Measurements from ENCODE around the gene FOXP1. TPM values are rescaled to one million over a fixed set of nuclear protein-coding genes. Genes with fewer than 3 reads are reported as not detected.

FOXP1 gene
- total and polyA plus RNA-seq, 4 donors = 4.9 to 35.4 (median 32.0) TPM

DNA sequence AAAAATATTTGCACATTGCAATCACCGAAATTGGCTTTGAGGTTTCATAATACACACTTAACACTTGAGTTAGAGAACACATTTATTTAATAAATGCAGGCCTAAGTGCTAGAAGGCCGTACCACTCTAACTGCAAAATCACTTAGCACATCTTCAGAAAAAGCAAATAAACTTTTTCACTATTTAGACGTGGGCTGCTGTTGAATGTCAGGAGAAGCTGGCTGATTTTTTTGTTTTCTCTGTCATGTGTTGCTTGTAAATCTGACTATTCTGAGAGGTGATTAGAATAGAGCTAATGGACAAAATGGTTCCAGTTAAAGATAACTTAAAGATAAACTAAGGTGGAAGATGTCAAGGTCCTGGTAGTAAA, 265.1 kb downstream of the FOXP1 start:
- Histone ChIP-seq H3K27me3 (ENCODE audit: control insufficient read depth in 4 of 4, insufficient read depth in 4 of 4, low read length in 3 of 4) (no peaks in the 10 kb centered on the region), H3K4me3 (ENCODE audit: low read depth in 1 of 3, low read length in 3 of 3) (no peak overlapping the region), H3K9ac (ENCODE audit: low read depth in 1 of 2, low read length in 2 of 2) (no peak overlapping the region), H3K4me1 (ENCODE audit: control insufficient read depth in 4 of 4, insufficient read depth in 4 of 4, low read length in 3 of 4) (peaks cover 0 to 20% (median 12%) of the 10 kb centered on the region in 4 donors), H3K36me3 (ENCODE audit: control insufficient read depth in 4 of 4, insufficient read depth in 3 of 4, low read depth in 1 of 4, low read length in 3 of 4) (no peaks in the 10 kb centered on the region), H3K27ac (ENCODE audit: low read depth in 1 of 2, low read length in 2 of 2) (no peak overlapping the region), H3K9me3 (ENCODE audit: control insufficient read depth in 4 of 4, low read length in 3 of 4) (no peaks in the 10 kb centered on the region)
- no peak for DNase-seq (ENCODE audit: low spot score)
- WGBS = 27% methylated on average over 3 of the region's 3 CpGs
- TF ChIP-seq, protein P1, sequence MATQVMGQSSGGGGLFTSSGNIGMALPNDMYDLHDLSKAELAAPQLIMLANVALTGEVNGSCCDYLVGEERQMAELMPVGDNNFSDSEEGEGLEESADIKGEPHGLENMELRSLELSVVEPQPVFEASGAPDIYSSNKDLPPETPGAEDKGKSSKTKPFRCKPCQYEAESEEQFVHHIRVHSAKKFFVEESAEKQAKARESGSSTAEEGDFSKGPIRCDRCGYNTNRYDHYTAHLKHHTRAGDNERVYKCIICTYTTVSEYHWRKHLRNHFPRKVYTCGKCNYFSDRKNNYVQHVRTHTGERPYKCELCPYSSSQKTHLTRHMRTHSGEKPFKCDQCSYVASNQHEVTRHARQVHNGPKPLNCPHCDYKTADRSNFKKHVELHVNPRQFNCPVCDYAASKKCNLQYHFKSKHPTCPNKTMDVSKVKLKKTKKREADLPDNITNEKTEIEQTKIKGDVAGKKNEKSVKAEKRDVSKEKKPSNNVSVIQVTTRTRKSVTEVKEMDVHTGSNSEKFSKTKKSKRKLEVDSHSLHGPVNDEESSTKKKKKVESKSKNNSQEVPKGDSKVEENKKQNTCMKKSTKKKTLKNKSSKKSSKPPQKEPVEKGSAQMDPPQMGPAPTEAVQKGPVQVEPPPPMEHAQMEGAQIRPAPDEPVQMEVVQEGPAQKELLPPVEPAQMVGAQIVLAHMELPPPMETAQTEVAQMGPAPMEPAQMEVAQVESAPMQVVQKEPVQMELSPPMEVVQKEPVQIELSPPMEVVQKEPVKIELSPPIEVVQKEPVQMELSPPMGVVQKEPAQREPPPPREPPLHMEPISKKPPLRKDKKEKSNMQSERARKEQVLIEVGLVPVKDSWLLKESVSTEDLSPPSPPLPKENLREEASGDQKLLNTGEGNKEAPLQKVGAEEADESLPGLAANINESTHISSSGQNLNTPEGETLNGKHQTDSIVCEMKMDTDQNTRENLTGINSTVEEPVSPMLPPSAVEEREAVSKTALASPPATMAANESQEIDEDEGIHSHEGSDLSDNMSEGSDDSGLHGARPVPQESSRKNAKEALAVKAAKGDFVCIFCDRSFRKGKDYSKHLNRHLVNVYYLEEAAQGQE (IDR thresholded peaks at IDR 0.05) = no peak
- TF ChIP-seq RAD21 (IDR thresholded peaks at IDR 0.05) (no peak), EGR1 (IDR thresholded peaks at IDR 0.05; ENCODE audit: low read depth in 2 of 2) (no peak), JUND (IDR thresholded peaks at IDR 0.05) (no peak), HNF4A (conservative IDR thresholded peaks at IDR 0.05) (no peak), NR2F2 (IDR thresholded peaks at IDR 0.05) (no peak)
- TF ChIP-seq, protein P2, sequence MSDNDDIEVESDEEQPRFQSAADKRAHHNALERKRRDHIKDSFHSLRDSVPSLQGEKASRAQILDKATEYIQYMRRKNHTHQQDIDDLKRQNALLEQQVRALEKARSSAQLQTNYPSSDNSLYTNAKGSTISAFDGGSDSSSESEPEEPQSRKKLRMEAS (IDR thresholded peaks at IDR 0.05) = no peak
- TF ChIP-seq, protein P3, sequence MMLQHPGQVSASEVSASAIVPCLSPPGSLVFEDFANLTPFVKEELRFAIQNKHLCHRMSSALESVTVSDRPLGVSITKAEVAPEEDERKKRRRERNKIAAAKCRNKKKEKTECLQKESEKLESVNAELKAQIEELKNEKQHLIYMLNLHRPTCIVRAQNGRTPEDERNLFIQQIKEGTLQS (IDR thresholded peaks at IDR 0.05) = no peak

DNA sequence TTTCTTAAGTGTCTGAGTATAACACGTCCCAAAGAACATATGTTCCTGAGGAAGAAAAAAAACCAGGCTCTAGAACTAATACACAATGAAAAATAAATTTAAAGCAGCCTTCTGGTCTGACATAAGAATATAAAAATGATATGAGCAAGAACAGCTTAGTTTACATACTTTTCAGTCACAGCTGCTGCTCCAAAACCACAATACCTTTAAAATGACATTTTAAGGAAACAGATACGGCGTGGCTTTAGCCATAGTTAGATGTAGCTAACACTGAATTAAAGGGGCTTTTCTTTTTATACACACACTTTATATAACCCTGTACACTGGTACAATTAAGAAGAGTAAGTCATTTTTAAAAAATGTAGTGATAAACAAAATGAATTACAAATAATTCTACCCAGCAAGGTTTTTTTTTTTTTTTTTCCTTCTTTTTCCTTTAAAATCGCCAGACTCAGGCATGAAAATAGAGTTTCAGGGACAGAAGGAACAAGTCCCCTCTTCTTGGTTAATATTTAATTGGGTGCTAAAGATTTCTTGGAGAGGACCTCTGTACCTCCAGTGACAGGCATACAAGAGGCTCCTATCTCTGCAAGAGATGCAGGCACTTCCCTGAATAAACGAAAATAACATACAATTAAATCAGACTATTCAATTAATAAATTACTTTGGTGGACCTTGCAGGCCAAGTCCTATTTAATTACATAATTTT, 265.6 kb downstream of the FOXP1 start:
- no peak overlapping the region for H3K4me3 ChIP-seq (ENCODE audit: low read depth in 1 of 3, low read length in 3 of 3)
- H3K36me3 ChIP-seq (ENCODE audit: control insufficient read depth in 4 of 4, insufficient read depth in 3 of 4, low read depth in 1 of 4, low read length in 3 of 4) = no peaks in the 10 kb centered on the region
- no peaks in the 10 kb centered on the region for H3K27me3 ChIP-seq (ENCODE audit: control insufficient read depth in 4 of 4, insufficient read depth in 4 of 4, low read length in 3 of 4)
- peak overlapping the region in 1 of 2 donors; percentile 12 for H3K27ac ChIP-seq (ENCODE audit: low read depth in 1 of 2, low read length in 2 of 2)
- DNase-seq (ENCODE audit: low spot score) = no peak
- H3K9ac ChIP-seq (ENCODE audit: low read depth in 1 of 2, low read length in 2 of 2) = peak overlapping the region in 1 of 2 donors; percentile 15
- H3K4me1 ChIP-seq (ENCODE audit: control insufficient read depth in 4 of 4, insufficient read depth in 4 of 4, low read length in 3 of 4) = peaks cover 0 to 20% (median 12%) of the 10 kb centered on the region in 4 donors
- 42% methylated on average over 5 of the region's 5 CpGs for WGBS
- TF ChIP-seq RXRA (IDR thresholded peaks at IDR 0.05) (peak in 1 of 2 donors; percentile 4), RAD21 (IDR thresholded peaks at IDR 0.05) (peak in 1 of 2 donors; percentile 8), NR2F2 (IDR thresholded peaks at IDR 0.05) (no peak), TAF1 (conservative IDR thresholded peaks at IDR 0.05) (no peak), HNF4A (conservative IDR thresholded peaks at IDR 0.05) (peak; percentile 45 to 54)
- H3K9me3 ChIP-seq (ENCODE audit: control insufficient read depth in 4 of 4, low read length in 3 of 4) = no peaks in the 10 kb centered on the region

DNA sequence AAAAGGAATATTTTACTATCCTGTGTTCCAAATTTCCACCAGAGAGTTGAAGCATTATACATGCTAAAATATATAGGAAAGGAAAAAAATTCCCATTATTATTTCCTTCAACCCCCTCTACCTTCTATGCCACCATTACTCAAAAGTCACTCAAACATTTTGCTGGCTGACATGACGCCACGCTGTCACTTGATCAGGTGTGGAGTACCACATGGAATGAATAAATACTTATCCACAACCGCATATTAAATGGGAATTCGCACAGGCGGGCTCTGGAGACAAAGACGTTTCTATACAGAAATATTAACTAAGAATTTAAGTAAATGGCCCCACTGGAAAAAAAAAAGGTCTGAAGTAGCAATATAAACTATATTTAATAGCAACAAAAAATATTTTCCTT, 266.4 kb downstream of the FOXP1 start:
- WGBS = 96% methylated on average over 6 of the region's 6 CpGs
- no peak overlapping the region for H3K27ac ChIP-seq (ENCODE audit: low read depth in 1 of 2, low read length in 2 of 2)

More for the DNA sequence above, 266.4 kb downstream of the FOXP1 start:
- Histone ChIP-seq H3K27me3 (ENCODE audit: control insufficient read depth in 4 of 4, insufficient read depth in 4 of 4, low read length in 3 of 4) (no peaks in the 10 kb centered on the region), H3K4me3 (ENCODE audit: low read depth in 1 of 3, low read length in 3 of 3) (no peak overlapping the region), H3K9ac (ENCODE audit: low read depth in 1 of 2, low read length in 2 of 2) (no peak overlapping the region), H3K9me3 (ENCODE audit: control insufficient read depth in 4 of 4, low read length in 3 of 4) (no peaks in the 10 kb centered on the region), H3K4me1 (ENCODE audit: control insufficient read depth in 4 of 4, insufficient read depth in 4 of 4, low read length in 3 of 4) (peaks cover 0 to 24% (median 12%) of the 10 kb centered on the region in 4 donors), H3K36me3 (ENCODE audit: control insufficient read depth in 4 of 4, insufficient read depth in 3 of 4, low read depth in 1 of 4, low read length in 3 of 4) (no peaks in the 10 kb centered on the region)
- no peak for DNase-seq (ENCODE audit: low spot score)
- TF ChIP-seq TAF1 (conservative IDR thresholded peaks at IDR 0.05) (no peak), EGR1 (IDR thresholded peaks at IDR 0.05; ENCODE audit: low read depth in 2 of 2) (no peak), YY1 (IDR thresholded peaks at IDR 0.05) (no peak), FOXA2 (IDR thresholded peaks at IDR 0.05) (no peak), HNF4G (IDR thresholded peaks at IDR 0.05) (no peak), GABPA (IDR thresholded peaks at IDR 0.05 in 1 of 2, conservative IDR thresholded peaks at IDR 0.05 in 1 of 2) (no peak), JUND (IDR thresholded peaks at IDR 0.05) (no peak), RXRA (IDR thresholded peaks at IDR 0.05) (no peak)
- TF ChIP-seq, protein P2 (IDR thresholded peaks at IDR 0.05) = no peak
